WTC11 (cell line): ENCODE data around the gene EXTL1. TPM values are rescaled to one million over a fixed set of nuclear protein-coding genes. Genes with fewer than 3 reads are reported as not detected.

Experiments
- ATAC-seq: fragments of 200-7000 bp; cut with Tn5 transposase; 2 replicates; pipeline ENCODE4 v1.10.0; 2021; ENCODE audit warnings: mild to moderate bottlenecking, moderate library complexity
- CTCF ChIA-PET: fragments of 300-600 bp; sonication (Branson Sonifier 250); formaldehyde crosslinking; loops from one replicate; lab custom pipeline; 2021; ENCODE audit warnings: antibody characterized with exemption; lab: Charles Lee
- POLR2A ChIA-PET: fragments of 350-600 bp; sonication (Branson Sonifier 250); formaldehyde crosslinking; loops from one replicate; lab custom pipeline; 2021; ENCODE audit warnings: antibody characterized with exemption; lab: Charles Lee
- DNase-seq: peaks from one replicate; pipeline ENCODE4 v3.0.0; 2021; ENCODE audit warnings: low spot score
- H3K27ac Mint-ChIP-seq: 2 replicates; pipeline ENCODE4 v1.8.0; 2021; ENCODE audit warnings: mixed read lengths
- H3K27me3 Mint-ChIP-seq: 2 replicates; pipeline ENCODE4 v1.8.0; 2021; ENCODE audit warnings: low read depth, mild to moderate bottlenecking, moderate library complexity, mixed read lengths
- H3K36me3 Mint-ChIP-seq: 2 replicates; pipeline ENCODE4 v1.8.0; 2021; ENCODE audit warnings: mixed read lengths
- H3K4me1 Mint-ChIP-seq: 2 replicates; pipeline ENCODE4 v1.8.0; 2022; ENCODE audit warnings: mixed read lengths
- H3K4me3 Mint-ChIP-seq: 2 replicates; pipeline ENCODE4 v1.8.0; 2021; ENCODE audit warnings: mild to moderate bottlenecking, moderate library complexity, mixed read lengths
- H3K9me3 Mint-ChIP-seq: 2 replicates; pipeline ENCODE4 v1.8.0; 2021; ENCODE audit warnings: mixed read lengths
- ATF1 ChIP-seq: sonication (generic); formaldehyde crosslinking; IDR thresholded peaks from 2 replicates; pipeline ENCODE4 v1.8.1; 2023; ENCODE audit warnings: mild to moderate bottlenecking, moderate library complexity, missing genetic modification reagents
- ETV6 ChIP-seq: sonication (generic); formaldehyde crosslinking; IDR thresholded peaks from 2 replicates; pipeline ENCODE4 v1.8.1; 2022; ENCODE audit warnings: mild to moderate bottlenecking, missing genetic modification reagents
- GRHL2 ChIP-seq: fragments of 250-450 bp; sonication (Bioruptor Pico); IDR thresholded peaks from 2 replicates; pipeline ENCODE4 v1.8.0; 2022; ENCODE audit warnings: mild to moderate bottlenecking, moderate library complexity; ENCODE audit not compliant: insufficient replicate concordance, severe bottlenecking
- IRF1 ChIP-seq: sonication (generic); formaldehyde crosslinking; IDR thresholded peaks from 2 replicates; pipeline ENCODE4 v1.8.0; 2023; ENCODE audit warnings: missing genetic modification reagents
- TCF7 ChIP-seq: sonication (generic); formaldehyde crosslinking; IDR thresholded peaks from 2 replicates; pipeline ENCODE4 v1.8.0; 2022; ENCODE audit warnings: mild to moderate bottlenecking, low read depth, missing genetic modification reagents, moderate library complexity
- TEAD4 ChIP-seq: sonication (generic); formaldehyde crosslinking; IDR thresholded peaks from 2 replicates; pipeline ENCODE4 v1.8.0; 2022; ENCODE audit warnings: mild to moderate bottlenecking, missing genetic modification reagents
- ZNF121 ChIP-seq: sonication (generic); formaldehyde crosslinking; IDR thresholded peaks from 2 replicates; pipeline ENCODE4 v1.8.0; 2023; ENCODE audit warnings: missing genetic modification reagents
- ZNF317 ChIP-seq: sonication (generic); formaldehyde crosslinking; IDR thresholded peaks from 2 replicates; pipeline ENCODE4 v1.8.1; 2023; ENCODE audit warnings: low read depth, mild to moderate bottlenecking, moderate library complexity, missing genetic modification reagents, borderline replicate concordance
- ZNF425 ChIP-seq: fragments of 250-450 bp; sonication (Bioruptor Pico); conservative IDR thresholded peaks from 2 replicates; pipeline ENCODE4 v1.9.0; 2021; ENCODE audit warnings: mild to moderate bottlenecking
- total RNA-seq: library from RNA; stranded (reverse); gene quantifications from 3 replicates; pipeline ENCODE4 v1.2.3, GENCODE V29; 2021
- TF ChIP-seq, protein P1 (sequence below): sonication (generic); formaldehyde crosslinking; conservative IDR thresholded peaks from 2 replicates; pipeline ENCODE4 v1.8.1; 2022; ENCODE audit warnings: mild to moderate bottlenecking, missing genetic modification reagents
- TF ChIP-seq, protein P2 (sequence below): fragments of 250-450 bp; sonication (Bioruptor Pico); IDR thresholded peaks from 2 replicates; pipeline ENCODE4 v2.1.2; 2022; ENCODE audit warnings: mild to moderate bottlenecking, moderate library complexity
- TF ChIP-seq, protein P3 (sequence below): sonication (generic); formaldehyde crosslinking; IDR thresholded peaks from 2 replicates; pipeline ENCODE4 v1.8.0; 2022; ENCODE audit warnings: mild to moderate bottlenecking, missing genetic modification reagents

The EXTL1 gene
- total RNA-seq, 1 experiment from 2014 or later: 2.1 TPM

- Mint-ChIP-seq H3K4me3 (no peak overlapping the region), H3K36me3 (no peaks in the 10 kb centered on the region), H3K4me1 (peaks cover 25% of the 10 kb centered on the region), H3K27ac (no peak overlapping the region), H3K9me3 (no peaks in the 10 kb centered on the region), H3K27me3 (no peaks in the 10 kb centered on the region; the same call in 1 of the 2 replicates)
- ChIA-PET POLR2A (no interaction called here), CTCF (no interaction called here)
- ATAC-seq (no peak), DNase-seq (no peak)
- TF ChIP-seq, protein P1, sequence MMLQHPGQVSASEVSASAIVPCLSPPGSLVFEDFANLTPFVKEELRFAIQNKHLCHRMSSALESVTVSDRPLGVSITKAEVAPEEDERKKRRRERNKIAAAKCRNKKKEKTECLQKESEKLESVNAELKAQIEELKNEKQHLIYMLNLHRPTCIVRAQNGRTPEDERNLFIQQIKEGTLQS (CRISPR knock-in tag): no peak
- TF ChIP-seq GRHL2: no peak
- TF ChIP-seq, protein P2, sequence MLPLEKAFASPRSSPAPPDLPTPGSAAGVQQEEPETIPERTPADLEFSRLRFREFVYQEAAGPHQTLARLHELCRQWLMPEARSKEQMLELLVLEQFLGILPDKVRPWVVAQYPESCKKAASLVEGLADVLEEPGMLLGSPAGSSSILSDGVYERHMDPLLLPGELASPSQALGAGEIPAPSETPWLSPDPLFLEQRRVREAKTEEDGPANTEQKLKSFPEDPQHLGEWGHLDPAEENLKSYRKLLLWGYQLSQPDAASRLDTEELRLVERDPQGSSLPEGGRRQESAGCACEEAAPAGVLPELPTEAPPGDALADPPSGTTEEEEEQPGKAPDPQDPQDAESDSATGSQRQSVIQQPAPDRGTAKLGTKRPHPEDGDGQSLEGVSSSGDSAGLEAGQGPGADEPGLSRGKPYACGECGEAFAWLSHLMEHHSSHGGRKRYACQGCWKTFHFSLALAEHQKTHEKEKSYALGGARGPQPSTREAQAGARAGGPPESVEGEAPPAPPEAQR (CRISPR knock-in tag): no peak
- TF ChIP-seq ETV6: no peak
- TF ChIP-seq, protein P3, sequence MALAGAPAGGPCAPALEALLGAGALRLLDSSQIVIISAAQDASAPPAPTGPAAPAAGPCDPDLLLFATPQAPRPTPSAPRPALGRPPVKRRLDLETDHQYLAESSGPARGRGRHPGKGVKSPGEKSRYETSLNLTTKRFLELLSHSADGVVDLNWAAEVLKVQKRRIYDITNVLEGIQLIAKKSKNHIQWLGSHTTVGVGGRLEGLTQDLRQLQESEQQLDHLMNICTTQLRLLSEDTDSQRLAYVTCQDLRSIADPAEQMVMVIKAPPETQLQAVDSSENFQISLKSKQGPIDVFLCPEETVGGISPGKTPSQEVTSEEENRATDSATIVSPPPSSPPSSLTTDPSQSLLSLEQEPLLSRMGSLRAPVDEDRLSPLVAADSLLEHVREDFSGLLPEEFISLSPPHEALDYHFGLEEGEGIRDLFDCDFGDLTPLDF (CRISPR knock-in tag): no peak
- no peak for TF ChIP-seq TEAD4 (CRISPR knock-in tag)
- TF ChIP-seq ZNF317: no peak
- no peak for TF ChIP-seq ATF1 (CRISPR knock-in tag)
Observed at GRCh38 chr1:26006710-26007109, 14.9 kb upstream of the EXTL1 start.

DNA sequence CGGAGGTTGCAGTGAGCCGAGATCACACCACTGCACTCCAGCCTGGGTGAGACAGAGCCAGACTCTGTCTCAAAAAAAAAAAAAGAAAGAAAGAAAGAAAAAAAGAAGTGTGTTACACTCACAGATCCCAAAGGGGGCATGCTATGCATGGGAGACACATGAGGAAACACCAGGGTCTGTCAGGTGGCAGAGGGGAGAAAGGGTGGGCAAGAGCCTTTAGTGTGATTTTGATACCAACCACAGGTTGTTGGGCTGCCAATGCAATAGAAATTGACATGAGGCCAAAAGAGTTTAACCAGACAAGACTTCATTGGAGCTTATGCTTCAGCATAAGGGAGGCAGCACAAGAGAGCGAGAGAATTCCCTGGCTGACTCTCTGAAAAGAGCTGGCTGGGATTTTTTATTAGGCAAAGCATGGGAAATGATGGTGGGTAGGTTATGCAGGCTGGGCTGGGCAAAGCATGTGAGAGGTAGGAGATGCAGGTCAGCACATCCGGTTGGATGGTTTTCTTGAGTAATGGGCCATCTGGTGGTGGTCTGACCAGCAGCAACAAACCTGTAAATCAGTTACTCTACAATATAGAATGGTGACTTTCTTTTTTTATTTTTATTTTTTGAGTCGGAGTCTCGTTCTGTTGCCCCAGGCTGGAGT, 11.7 kb upstream of the EXTL1 start:
- H3K27ac Mint-ChIP-seq: no peak overlapping the region
- peaks cover 22% of the 10 kb centered on the region for H3K4me1 Mint-ChIP-seq
- H3K27me3 Mint-ChIP-seq: no peaks in the 10 kb centered on the region; the same call in 1 of the 2 replicates
- no peaks in the 10 kb centered on the region for H3K36me3 Mint-ChIP-seq
- CTCF ChIA-PET: interaction anchor here (0.6 to 4.5 kb wide), 14 partner anchors 8 to 467 kb away, joined by 3 to 58 read pairs (median 6); partner anchors contain the start of genes LDLRAP1 and PAFAH2
- peak; percentile 72 for ATAC-seq
- no peak for TF ChIP-seq ZNF121
- no peak for TF ChIP-seq ZNF425 (CRISPR knock-in tag)
- TF ChIP-seq TCF7 (CRISPR knock-in tag): no peak
- TF ChIP-seq, all 79 proteins: peak for 0
- POLR2A ChIA-PET: no interaction called here
- DNase-seq: peak; percentile 45
- Mint-ChIP-seq H3K4me3 (no peak overlapping the region), H3K9me3 (no peaks in the 10 kb centered on the region)

- peak; percentile 92 for ATAC-seq
- H3K27ac Mint-ChIP-seq: peak overlapping the region; percentile 29
- CTCF ChIA-PET: interaction anchor here (0.6 to 4.5 kb wide), 25 partner anchors 9 to 467 kb away, joined by 3 to 58 read pairs (median 3); partner anchors contain the start of genes CATSPER4, CEP85, EXTL1 and LDLRAP1
Observed at GRCh38 chr1:26010825-26011224, 10.8 kb upstream of the EXTL1 start.

More at GRCh38 chr1:26010825-26011224, 10.8 kb upstream of the EXTL1 start:
- Mint-ChIP-seq H3K27me3 (no peaks in the 10 kb centered on the region), H3K4me3 (no peak overlapping the region), H3K36me3 (no peaks in the 10 kb centered on the region), H3K9me3 (no peaks in the 10 kb centered on the region), H3K4me1 (peaks cover 22% of the 10 kb centered on the region)
- POLR2A ChIA-PET: interaction anchor here (0.6 to 1.0 kb wide), 2 partner anchors 118 to 1164 kb away, joined by 3 to 5 read pairs; no protein-coding TSS in a partner anchor
- DNase-seq: no peak
- TF ChIP-seq IRF1: no peak
- peak; percentile 57; the same call in 1 of the 2 replicates for TF ChIP-seq ZNF121
